Measurements from ENCODE around the gene CLDN12. TPM values are rescaled to one million over a fixed set of nuclear protein-coding genes. Genes with fewer than 3 reads are reported as not detected.

Gene CLDN12
- polyA plus RNA-seq, 1 of the 3 experiments (the other 2 are of a cell fraction): 65.7 TPM

DNA sequence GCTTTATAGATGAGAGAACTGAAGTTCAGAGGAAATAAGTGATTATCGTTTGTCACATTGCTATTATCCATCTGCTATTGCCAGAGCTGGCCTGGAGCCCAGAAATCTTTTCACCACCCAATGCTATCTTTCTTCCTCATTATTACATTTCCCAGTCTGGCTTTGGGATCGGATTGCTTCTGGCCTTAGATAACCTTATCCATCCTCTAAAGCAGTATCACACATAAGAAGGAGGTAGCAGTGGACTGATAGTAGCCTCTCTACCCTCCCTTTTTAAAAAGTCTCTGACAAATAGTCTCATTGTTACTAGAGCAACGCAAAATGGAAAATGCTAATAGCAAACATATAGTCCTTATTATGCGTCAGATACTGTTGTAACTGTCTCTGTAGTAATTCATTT, 1.3 kb upstream of the CLDN12 start (continued):
- TF ChIP-seq USF2 (IDR thresholded peaks at IDR 0.05; ENCODE audit: borderline replicate concordance, low read depth, low read length): no peak
- TF ChIP-seq FOSL2 (IDR thresholded peaks at IDR 0.05; ENCODE audit: borderline replicate concordance, low read depth): no peak
- TF ChIP-seq, protein P1, sequence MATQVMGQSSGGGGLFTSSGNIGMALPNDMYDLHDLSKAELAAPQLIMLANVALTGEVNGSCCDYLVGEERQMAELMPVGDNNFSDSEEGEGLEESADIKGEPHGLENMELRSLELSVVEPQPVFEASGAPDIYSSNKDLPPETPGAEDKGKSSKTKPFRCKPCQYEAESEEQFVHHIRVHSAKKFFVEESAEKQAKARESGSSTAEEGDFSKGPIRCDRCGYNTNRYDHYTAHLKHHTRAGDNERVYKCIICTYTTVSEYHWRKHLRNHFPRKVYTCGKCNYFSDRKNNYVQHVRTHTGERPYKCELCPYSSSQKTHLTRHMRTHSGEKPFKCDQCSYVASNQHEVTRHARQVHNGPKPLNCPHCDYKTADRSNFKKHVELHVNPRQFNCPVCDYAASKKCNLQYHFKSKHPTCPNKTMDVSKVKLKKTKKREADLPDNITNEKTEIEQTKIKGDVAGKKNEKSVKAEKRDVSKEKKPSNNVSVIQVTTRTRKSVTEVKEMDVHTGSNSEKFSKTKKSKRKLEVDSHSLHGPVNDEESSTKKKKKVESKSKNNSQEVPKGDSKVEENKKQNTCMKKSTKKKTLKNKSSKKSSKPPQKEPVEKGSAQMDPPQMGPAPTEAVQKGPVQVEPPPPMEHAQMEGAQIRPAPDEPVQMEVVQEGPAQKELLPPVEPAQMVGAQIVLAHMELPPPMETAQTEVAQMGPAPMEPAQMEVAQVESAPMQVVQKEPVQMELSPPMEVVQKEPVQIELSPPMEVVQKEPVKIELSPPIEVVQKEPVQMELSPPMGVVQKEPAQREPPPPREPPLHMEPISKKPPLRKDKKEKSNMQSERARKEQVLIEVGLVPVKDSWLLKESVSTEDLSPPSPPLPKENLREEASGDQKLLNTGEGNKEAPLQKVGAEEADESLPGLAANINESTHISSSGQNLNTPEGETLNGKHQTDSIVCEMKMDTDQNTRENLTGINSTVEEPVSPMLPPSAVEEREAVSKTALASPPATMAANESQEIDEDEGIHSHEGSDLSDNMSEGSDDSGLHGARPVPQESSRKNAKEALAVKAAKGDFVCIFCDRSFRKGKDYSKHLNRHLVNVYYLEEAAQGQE (IDR thresholded peaks at IDR 0.05; ENCODE audit: low read depth, low read length): no peak
- peak; percentile 97 for TF ChIP-seq RCOR1 (IDR thresholded peaks at IDR 0.05; ENCODE audit: low read length)
- peak; percentile 85 for TF ChIP-seq FOXJ3 (CRISPR knock-in tag; IDR thresholded peaks at IDR 0.05)
- peak; percentile 36 for TF ChIP-seq RAD21 (IDR thresholded peaks at IDR 0.05; ENCODE audit: low read length)
- no peak for TF ChIP-seq USF1 (IDR thresholded peaks at IDR 0.05; ENCODE audit: borderline replicate concordance, low read depth)
- no peak for TF ChIP-seq EZH2phosphoT487 (IDR thresholded peaks at IDR 0.05; ENCODE audit: borderline replicate concordance, low read depth)
- peak; percentile 75 to 97; a peak in 3 of 4 replicates for TF ChIP-seq EP300 (IDR thresholded peaks at IDR 0.05; ENCODE audit: borderline replicate concordance in 1 of 2, low read depth in 1 of 2, low read length in 1 of 2)
- no peak; the same call in 1 of the 2 replicates for TF ChIP-seq ELF1 (IDR thresholded peaks at IDR 0.05)
- TF ChIP-seq RFX5 (IDR thresholded peaks at IDR 0.05; ENCODE audit: low read length): peak; percentile 13; the same call in 1 of the 2 replicates
- no peak; the same call in 1 of the 2 replicates for TF ChIP-seq MXI1 (IDR thresholded peaks at IDR 0.05; ENCODE audit: low read depth, low read length)
- peak; percentile 87; the same call in 1 of the 2 replicates for TF ChIP-seq RXRA (IDR thresholded peaks at IDR 0.05; ENCODE audit: borderline replicate concordance, low read depth)
- peak; percentile 60; the same call in 1 of the 2 replicates for TF ChIP-seq TEAD4 (IDR thresholded peaks at IDR 0.05; ENCODE audit: borderline replicate concordance, insufficient read depth)
- TF ChIP-seq POLR2AphosphoS5 (IDR thresholded peaks at IDR 0.05; ENCODE audit: low read depth, low read length): peak; percentile 65; the same call in 1 of the 2 replicates
- peak; percentile 50; the same call in 1 of the 2 replicates for TF ChIP-seq FOXM1 (IDR thresholded peaks at IDR 0.05; ENCODE audit: low read depth)
- no peak for TF ChIP-seq SIN3A (IDR thresholded peaks at IDR 0.05; ENCODE audit: borderline replicate concordance, low read depth, low read length)

Data from SK-N-SH (cell line).